A673 (cell line): ENCODE measurements around the gene VPS9D1. TPM values are rescaled to one million over a fixed set of nuclear protein-coding genes. Genes with fewer than 3 reads are reported as not detected.

Source experiments
- BruUV-seq: library from RNA; stranded (reverse); fragments of 400-500 nt; replicated peaks from 2 replicates; lab custom pipeline; 2021; lab: Mats Ljungman, UMichigan
- CTCF ChIA-PET: fragments of 300-600 bp; sonication (Branson Sonifier 250); formaldehyde crosslinking; loops from one replicate; lab custom pipeline; 2022; ENCODE audit warnings: antibody characterized with exemption; lab: Charles Lee
- POLR2A ChIA-PET: fragments of 300-600 bp; sonication (Branson Sonifier 250); formaldehyde crosslinking; loops from one replicate; lab custom pipeline; 2022; ENCODE audit warnings: antibody characterized with exemption; ENCODE audit not compliant: low non-redundant PET; lab: Charles Lee
- DNase-seq: peaks from one replicate; pipeline ENCODE4 v3.0.0-alpha.2; 2015; ENCODE audit warnings: low spot score
- H3K27ac ChIP-seq: fragments of 200-600 bp; sonication (generic); 2 replicates; pipeline ENCODE4 v1.5.1; 2016; ENCODE audit warnings: mixed run types, low read depth, mild to moderate bottlenecking, mixed read lengths, antibody characterized with exemption, low read length; ENCODE audit not compliant: poor library complexity, severe bottlenecking
- H3K27me3 ChIP-seq: fragments of 200-600 bp; sonication (generic); replicated peaks from 2 replicates; pipeline ENCODE4 v1.6.1; 2017; ENCODE audit warnings: mixed run types, low read depth, mild to moderate bottlenecking, mixed read lengths, antibody characterized with exemption, low read length; ENCODE audit not compliant: insufficient read depth, poor library complexity
- H3K36me3 ChIP-seq: fragments of 200-600 bp; sonication (generic); 2 replicates; pipeline ENCODE4 v1.6.1; 2016; ENCODE audit warnings: mixed run types, mild to moderate bottlenecking, mixed read lengths, antibody characterized with exemption, low read length; ENCODE audit not compliant: insufficient read depth, poor library complexity, severe bottlenecking
- H3K4me1 ChIP-seq: fragments of 200-600 bp; sonication (generic); 2 replicates; pipeline ENCODE4 v1.6.1; 2017; ENCODE audit warnings: mixed run types, mild to moderate bottlenecking, mixed read lengths, antibody characterized with exemption, low read length; ENCODE audit not compliant: insufficient read depth, poor library complexity, severe bottlenecking
- H3K4me3 ChIP-seq: fragments of 200-600 bp; sonication (generic); 2 replicates; pipeline ENCODE4 v1.5.1; 2016; ENCODE audit warnings: low read depth, mixed run types, mild to moderate bottlenecking, mixed read lengths, low read length; ENCODE audit not compliant: poor library complexity, severe bottlenecking
- H3K9me3 ChIP-seq: fragments of 200-600 bp; sonication (generic); 2 replicates; pipeline ENCODE4 v1.6.1; 2016; ENCODE audit warnings: mixed run types, low read depth, mild to moderate bottlenecking, mixed read lengths, antibody characterized with exemption, low read length; ENCODE audit not compliant: poor library complexity, severe bottlenecking
- CTCF ChIP-seq: fragments of 300-800, 200-600 bp; sonication (generic); conservative IDR thresholded peaks from 2 replicates; pipeline ENCODE4 v1.5.1; 2017; ENCODE audit warnings: low read depth, mild to moderate bottlenecking, antibody characterized with exemption, low read length, moderate library complexity, mixed read lengths
- EZH2 ChIP-seq: fragments of 200-600 bp; sonication (generic); IDR thresholded peaks from 2 replicates; pipeline ENCODE4 v1.6.1; 2017; ENCODE audit warnings: borderline replicate concordance, low read depth, mild to moderate bottlenecking, mixed read lengths, antibody characterized with exemption, low read length; ENCODE audit not compliant: poor library complexity, severe bottlenecking
- intact Hi-C: fragments of 100-400 bp; cut with micrococcal nuclease; formaldehyde crosslinking; loops from one replicate; pipeline ENCODE4 v1.10.0; 2022; ENCODE audit not compliant: unreplicated experiment
- total RNA-seq: library from RNA; stranded (reverse); gene quantifications from 2 replicates; pipeline ENCODE4 v1.2.3, GENCODE V29; 2021

Gene VPS9D1
- total RNA-seq, 1 experiment from 2014 or later: 3.4 TPM

DNA sequence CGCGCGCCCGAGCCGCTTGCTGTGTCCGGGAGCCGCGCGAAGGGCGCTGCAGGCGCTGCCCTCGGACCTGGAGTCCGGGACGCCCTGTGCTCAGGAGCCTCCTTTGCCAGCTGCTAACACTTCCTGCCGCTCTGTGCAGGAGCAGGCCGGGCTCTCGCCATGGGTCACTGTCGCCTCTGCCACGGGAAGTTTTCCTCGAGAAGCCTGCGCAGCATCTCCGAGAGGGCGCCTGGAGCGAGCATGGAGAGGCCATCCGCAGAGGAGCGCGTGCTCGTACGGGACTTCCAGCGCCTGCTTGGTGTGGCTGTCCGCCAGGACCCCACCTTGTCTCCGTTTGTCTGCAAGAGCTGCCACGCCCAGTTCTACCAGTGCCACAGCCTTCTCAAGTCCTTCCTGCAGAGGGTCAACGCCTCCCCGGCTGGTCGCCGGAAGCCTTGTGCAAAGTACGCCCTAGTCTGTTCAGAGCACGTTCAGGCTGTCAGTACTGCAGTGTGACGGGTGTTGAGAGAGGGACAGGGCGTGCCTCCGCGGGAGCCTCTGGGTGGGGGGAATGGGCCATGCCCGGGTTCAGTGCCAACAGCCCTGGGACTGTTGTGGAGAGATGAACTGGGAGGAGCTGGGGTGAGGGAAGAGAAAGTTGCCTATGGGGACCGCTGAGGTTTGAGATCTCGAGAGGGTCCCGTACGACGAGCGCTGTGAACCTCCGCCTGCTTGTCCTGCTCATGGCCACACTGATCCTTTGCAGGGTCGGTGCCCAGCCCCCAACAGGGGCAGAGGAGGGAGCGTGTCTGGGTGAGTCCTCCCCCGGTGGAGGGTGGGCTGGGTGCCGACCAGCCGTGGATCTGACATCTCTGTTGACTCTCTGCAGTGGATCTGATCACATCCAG is 1.9 kb upstream of the VPS9D1 start:
- Histone ChIP-seq H3K4me1 (peaks cover 17% of the 10 kb centered on the region), H3K9me3 (no peaks in the 10 kb centered on the region), H3K27ac (peak overlapping the region; percentile 93), H3K4me3 (peak overlapping the region; percentile 96), H3K36me3 (peaks cover 39% of the 10 kb centered on the region), H3K27me3 (no peaks in the 10 kb centered on the region)
- BruUV-seq: no TSS peak
- TF ChIP-seq CTCF (no peak), EZH2 (no peak)
- intact Hi-C loops: no loop called here
- POLR2A ChIA-PET: no interaction called here
- DNase-seq: peak; percentile 68
- CTCF ChIA-PET: no interaction called here

DNA sequence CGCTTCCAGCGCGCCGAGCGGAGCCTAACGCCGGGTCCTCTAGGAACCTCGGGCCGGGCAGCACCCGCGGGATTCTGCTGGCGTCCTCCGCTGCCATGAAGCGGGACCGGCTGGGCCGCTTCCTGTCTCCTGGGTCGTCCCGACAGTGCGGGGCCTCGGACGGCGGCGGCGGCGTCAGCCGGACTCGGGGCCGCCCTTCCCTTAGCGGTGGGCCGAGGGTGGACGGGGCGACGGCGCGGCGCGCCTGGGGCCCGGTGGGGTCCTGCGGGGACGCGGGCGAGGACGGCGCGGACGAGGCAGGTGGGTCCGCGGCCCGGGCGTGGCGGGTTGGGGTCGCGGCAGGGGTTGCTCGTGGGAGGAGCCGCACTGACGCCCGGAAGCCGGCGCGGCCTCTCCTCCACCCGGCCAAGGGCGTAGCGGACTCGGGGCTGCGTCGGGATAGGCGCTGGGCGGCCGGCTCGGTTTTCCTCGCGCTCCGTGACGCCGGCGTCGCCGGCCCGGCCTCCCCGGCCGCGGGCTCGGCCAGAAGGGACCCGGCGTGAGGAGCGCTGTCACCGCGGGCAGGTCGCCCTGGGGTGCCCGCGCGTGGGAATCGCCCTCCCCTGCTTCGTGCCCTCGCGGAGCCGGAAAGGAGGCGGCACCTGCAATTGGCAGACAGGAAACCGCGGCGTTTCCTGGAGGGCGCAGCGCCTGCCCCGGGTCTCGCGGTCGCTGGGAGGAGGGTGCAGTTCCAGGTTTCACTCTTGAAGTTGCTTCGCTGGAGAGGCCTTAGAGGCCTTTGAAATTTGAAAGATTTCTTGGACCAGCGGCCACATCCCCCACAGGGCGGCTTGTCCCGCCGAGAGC is 1.1 kb upstream of the VPS9D1 start:
- Histone ChIP-seq H3K4me1 (peaks cover 17% of the 10 kb centered on the region), H3K4me3 (peak overlapping the region; percentile 96), H3K27me3 (no peaks in the 10 kb centered on the region), H3K9me3 (no peaks in the 10 kb centered on the region), H3K36me3 (peaks cover 37% of the 10 kb centered on the region), H3K27ac (peak overlapping the region; percentile 93)
- ChIA-PET CTCF (no interaction called here), POLR2A (no interaction called here)
- BruUV-seq: no TSS peak
- TF ChIP-seq CTCF (no peak), EZH2 (no peak)
- intact Hi-C loops: no loop called here
- DNase-seq: peak; percentile 78

- H3K9me3 ChIP-seq: no peaks in the 10 kb centered on the region
- no peak for DNase-seq
- no peaks in the 10 kb centered on the region for H3K27me3 ChIP-seq
- peaks cover 17% of the 10 kb centered on the region for H3K4me1 ChIP-seq
- H3K4me3 ChIP-seq: peak overlapping the region; percentile 96
- CTCF ChIA-PET: no interaction called here
- TF ChIP-seq EZH2 (no peak), CTCF (no peak)
- H3K27ac ChIP-seq: peak overlapping the region; percentile 93
- peaks cover 32% of the 10 kb centered on the region for H3K36me3 ChIP-seq
- BruUV-seq: no TSS peak
- intact Hi-C loops: no loop called here
- POLR2A ChIA-PET: no interaction called here
These were observed 216 bp downstream of the VPS9D1 start for GRCh38 chr16:89720551-89720812.
